ENCODE measurements around the gene PPM1A.

The PPM1A gene

DNA sequence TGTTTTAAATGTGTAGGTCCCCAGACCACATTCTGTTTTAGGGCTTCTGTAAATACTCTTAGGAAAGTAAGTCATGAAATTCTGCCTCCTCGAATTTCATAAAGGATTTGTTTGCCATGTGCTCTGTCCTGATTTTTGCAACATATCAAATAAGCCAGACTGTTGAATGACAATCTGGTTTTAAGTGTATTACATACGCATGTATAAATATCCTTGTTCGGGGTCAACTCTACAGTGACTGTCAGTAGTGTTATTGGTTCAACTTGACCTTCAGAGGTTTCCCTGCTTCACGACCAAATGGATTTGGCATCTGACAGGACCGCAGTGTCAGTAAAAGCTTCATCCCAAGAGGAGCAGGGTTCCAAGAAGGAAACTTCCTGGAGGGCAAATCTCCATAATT lies 52.7 kb downstream of the PPM1A start:
- TF ChIP-seq, protein P1, sequence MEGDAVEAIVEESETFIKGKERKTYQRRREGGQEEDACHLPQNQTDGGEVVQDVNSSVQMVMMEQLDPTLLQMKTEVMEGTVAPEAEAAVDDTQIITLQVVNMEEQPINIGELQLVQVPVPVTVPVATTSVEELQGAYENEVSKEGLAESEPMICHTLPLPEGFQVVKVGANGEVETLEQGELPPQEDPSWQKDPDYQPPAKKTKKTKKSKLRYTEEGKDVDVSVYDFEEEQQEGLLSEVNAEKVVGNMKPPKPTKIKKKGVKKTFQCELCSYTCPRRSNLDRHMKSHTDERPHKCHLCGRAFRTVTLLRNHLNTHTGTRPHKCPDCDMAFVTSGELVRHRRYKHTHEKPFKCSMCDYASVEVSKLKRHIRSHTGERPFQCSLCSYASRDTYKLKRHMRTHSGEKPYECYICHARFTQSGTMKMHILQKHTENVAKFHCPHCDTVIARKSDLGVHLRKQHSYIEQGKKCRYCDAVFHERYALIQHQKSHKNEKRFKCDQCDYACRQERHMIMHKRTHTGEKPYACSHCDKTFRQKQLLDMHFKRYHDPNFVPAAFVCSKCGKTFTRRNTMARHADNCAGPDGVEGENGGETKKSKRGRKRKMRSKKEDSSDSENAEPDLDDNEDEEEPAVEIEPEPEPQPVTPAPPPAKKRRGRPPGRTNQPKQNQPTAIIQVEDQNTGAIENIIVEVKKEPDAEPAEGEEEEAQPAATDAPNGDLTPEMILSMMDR (IDR thresholded peaks at IDR 0.05; ENCODE audit: extremely low read depth, missing control alignments), result no peak
- DNase-seq (ENCODE audit: low spot score), result no peak

DNA sequence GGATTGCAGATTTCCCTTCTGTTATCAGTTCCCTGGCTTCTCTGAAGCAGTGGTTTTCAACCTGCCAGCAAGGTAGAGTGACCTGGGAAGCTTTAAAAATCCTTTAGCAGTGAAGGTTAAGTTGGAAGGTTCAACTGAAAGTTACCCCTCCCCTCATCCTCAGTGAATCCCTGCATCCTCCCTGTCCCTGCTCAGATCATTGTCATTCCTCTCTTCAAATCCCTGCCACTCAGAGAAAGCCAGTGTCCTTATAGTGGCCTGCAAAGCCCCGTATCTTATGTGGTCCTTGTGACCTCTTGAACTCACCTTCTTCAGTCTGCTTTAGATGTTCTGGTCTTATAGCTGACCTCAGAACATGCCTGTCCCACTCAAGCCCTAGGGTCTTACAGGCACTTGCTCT lies 53.6 kb downstream of the PPM1A start:
- TF ChIP-seq, protein P1 (IDR thresholded peaks at IDR 0.05; ENCODE audit: extremely low read depth, missing control alignments), result no peak
- DNase-seq (ENCODE audit: low spot score), result no peak

DNA sequence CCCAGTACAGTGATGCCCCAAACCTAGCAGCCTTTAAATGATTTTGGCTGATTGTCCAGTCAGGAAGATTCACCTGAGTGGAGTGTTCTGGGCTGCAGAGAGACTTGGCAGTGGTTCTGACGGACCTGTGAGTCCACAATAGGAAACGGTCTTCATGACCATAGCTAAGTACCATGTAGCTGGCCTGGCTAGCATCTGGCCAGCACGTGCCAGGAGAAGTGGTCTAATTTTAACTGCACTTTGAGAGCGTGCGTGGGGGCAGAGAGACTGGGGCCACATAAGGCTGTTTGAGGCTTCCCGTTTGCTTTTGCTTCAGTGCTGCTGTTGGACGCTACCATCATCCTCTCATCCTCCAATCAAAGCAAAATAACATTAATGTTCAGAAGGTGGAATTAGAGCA lies 54.7 kb downstream of the PPM1A start:
- DNase-seq (ENCODE audit: low spot score), result no peak
- TF ChIP-seq, protein P1 (IDR thresholded peaks at IDR 0.05; ENCODE audit: extremely low read depth, missing control alignments), result no peak

DNA sequence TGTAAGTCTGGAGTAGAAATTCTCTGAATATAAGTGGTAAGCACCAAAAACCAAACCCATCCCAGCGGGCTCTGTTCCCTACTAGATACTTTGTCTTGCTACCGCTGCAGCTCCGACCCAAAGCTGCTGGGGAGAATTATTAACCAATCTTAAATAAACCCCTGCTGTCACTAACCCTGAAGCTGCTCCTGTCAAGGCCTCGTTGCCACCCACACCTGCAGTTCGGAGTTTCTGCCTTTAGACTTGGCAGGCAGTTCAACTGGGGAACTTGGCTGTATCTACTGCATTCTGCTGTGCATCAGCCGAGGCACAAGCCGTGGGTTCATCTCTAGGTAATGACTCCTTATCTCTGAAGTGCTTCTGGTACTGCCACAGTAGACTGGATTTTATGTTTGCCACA lies 55.5 kb downstream of the PPM1A start:
- DNase-seq (ENCODE audit: low spot score), result no peak
- TF ChIP-seq, protein P1 (IDR thresholded peaks at IDR 0.05; ENCODE audit: extremely low read depth, missing control alignments), result no peak

DNA sequence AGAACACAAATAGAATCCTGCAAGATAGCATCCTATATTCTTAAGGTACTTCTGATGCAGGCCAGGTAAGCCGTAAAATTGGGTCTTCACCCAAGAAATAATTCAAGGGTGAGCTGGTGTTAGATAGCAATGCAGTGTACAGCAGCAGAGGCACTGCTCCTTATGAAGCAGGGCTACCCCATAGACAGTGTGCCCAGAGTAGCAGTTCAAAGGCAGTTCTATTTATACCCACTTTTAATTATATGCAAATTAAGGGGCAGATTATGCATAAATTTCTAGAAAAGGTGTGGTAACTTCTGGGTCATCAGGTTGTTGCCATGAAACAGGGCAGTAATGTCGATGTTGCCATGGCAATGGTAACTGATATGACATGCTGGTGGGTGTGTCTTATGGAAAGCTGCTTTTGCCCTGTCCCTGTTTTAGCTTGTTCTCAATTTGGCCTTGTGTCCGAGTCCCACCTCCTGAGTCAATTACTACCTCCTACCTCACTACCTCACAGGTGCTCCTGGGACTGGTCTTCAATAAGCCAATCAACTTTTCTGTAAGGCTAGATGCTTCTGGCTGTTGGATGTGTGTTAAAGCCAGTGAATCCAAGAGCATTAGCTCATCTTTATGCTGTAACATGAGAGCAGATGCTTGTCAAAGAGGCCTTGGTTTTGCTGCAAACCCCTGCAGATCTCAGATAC lies 61.0 kb downstream of the PPM1A start:
- TF ChIP-seq, protein P1 (IDR thresholded peaks at IDR 0.05; ENCODE audit: extremely low read depth, missing control alignments), result no peak
- no peak for DNase-seq (ENCODE audit: low spot score)

DNA sequence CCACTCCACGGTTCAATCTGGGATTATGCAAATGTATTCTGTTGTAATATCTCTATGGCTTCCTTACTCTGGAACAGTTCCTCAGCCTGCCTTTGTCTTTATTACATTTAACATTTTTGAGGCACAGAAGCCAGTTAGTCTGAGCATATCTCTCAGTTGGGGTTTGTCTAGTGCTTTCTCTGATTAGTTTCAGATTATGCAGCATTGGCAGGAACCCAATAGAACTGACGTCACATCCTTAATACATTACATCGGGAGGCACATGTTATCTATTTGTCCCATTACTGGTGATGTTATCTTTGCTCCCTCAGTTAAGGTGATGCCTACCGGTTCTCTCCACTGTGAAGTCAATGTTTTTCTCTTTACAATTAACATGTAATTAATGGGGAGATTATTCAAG lies 62.4 kb downstream of the PPM1A start:
- DNase-seq (ENCODE audit: low spot score), result no peak
- TF ChIP-seq, protein P1 (IDR thresholded peaks at IDR 0.05; ENCODE audit: extremely low read depth, missing control alignments), result no peak

DNA sequence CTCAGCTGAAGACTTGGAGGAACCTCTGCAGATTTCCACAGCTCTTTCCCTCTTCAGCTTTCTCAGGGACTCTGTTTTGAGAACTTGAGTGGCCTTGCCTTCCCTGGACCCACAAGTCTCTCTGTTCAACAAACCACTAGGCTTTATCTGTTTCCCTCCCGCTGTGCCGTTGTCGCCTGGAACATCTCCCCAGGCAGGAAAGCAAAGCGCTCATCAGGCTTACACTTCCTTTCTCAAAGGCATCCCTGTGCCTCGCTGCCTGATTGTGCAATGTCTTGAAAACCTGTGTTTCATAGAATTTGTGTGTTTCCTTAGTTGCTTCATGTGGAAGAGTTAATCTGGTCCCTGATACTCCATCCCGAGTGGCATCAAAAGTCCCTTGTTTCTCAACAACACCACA lies 64.1 kb downstream of the PPM1A start:
- no peak for DNase-seq (ENCODE audit: low spot score)
- TF ChIP-seq, protein P1 (IDR thresholded peaks at IDR 0.05; ENCODE audit: extremely low read depth, missing control alignments), result no peak

All from GM20000 (cell line).